SK-N-SH treated with all-trans-retinoic acid at 6 μM for 48 hours (cell line): ENCODE results near the gene VRK2.

Experiments used
- ATAC-seq: fragments of 200-7000 bp; cut with Tn5 transposase; 3 replicates; pipeline ENCODE4 v1.9.1; 2020; ENCODE audit warnings: mild to moderate bottlenecking, moderate library complexity
- ARNTL ChIP-seq: fragments of 450-650 bp; formaldehyde crosslinking; IDR thresholded peaks from 2 replicates; pipeline ENCODE4 v1.5.0; 2020; ENCODE audit warnings: low read depth, mild to moderate bottlenecking, moderate library complexity, borderline replicate concordance
- BACH2 ChIP-seq: fragments of 250-450 bp; sonication (Bioruptor Pico); IDR thresholded peaks from 2 replicates; pipeline ENCODE4 v1.9.0; 2021; ENCODE audit warnings: mild to moderate bottlenecking, borderline replicate concordance
- CREB5 ChIP-seq: fragments of 250-450 bp; sonication (Bioruptor Pico); IDR thresholded peaks from 2 replicates; pipeline ENCODE4 v1.5.1; 2020; ENCODE audit warnings: low read depth, mild to moderate bottlenecking, moderate library complexity
- CSDC2 ChIP-seq: fragments of 250-450 bp; sonication (Bioruptor Pico); IDR thresholded peaks from 2 replicates; pipeline ENCODE4 v1.5.0; 2020; ENCODE audit warnings: mild to moderate bottlenecking, moderate library complexity
- CSRNP3 ChIP-seq: fragments of 250-450 bp; sonication (Bioruptor Pico); IDR thresholded peaks from 2 replicates; pipeline ENCODE4 v1.5.1; 2021; ENCODE audit warnings: mild to moderate bottlenecking, moderate library complexity
- ESRRG ChIP-seq: fragments of 250-450 bp; sonication (Bioruptor Pico); IDR thresholded peaks from 2 replicates; pipeline ENCODE4 v1.6.1; 2021; ENCODE audit warnings: mild to moderate bottlenecking
- GLIS3 ChIP-seq: fragments of 250-450 bp; sonication (Bioruptor Pico); IDR thresholded peaks from 2 replicates; pipeline ENCODE4 v1.5.0; 2020; ENCODE audit warnings: mild to moderate bottlenecking, moderate library complexity
- ISL1 ChIP-seq: fragments of 250-450 bp; sonication (Bioruptor Pico); IDR thresholded peaks from 2 replicates; pipeline ENCODE4 v2.1.2; 2022; ENCODE audit warnings: mild to moderate bottlenecking, moderate library complexity
- OSR1 ChIP-seq: fragments of 250-450 bp; sonication (Bioruptor Pico); IDR thresholded peaks from 2 replicates; pipeline ENCODE4 v1.8.0; 2022; ENCODE audit warnings: moderate library complexity, mild to moderate bottlenecking, inconsistent platforms
- PATZ1 ChIP-seq: fragments of 250-450 bp; sonication (Bioruptor Pico); IDR thresholded peaks from 2 replicates; pipeline ENCODE4 v1.8.0; 2020; ENCODE audit warnings: mild to moderate bottlenecking, moderate library complexity, borderline replicate concordance
- POU6F1 ChIP-seq: fragments of 250-450 bp; sonication (Bioruptor Pico); IDR thresholded peaks from 2 replicates; pipeline ENCODE4 v1.8.0; 2021; ENCODE audit warnings: low read depth, mild to moderate bottlenecking, moderate library complexity, borderline replicate concordance
- PPARA ChIP-seq: fragments of 250-450 bp; sonication (Bioruptor Pico); IDR thresholded peaks from 2 replicates; pipeline ENCODE4 v1.5.0; 2020; ENCODE audit warnings: mild to moderate bottlenecking, borderline replicate concordance
- RARB ChIP-seq: fragments of 250-450 bp; sonication (Bioruptor Pico); IDR thresholded peaks from 2 replicates; pipeline ENCODE4 v1.8.0; 2021; ENCODE audit warnings: mild to moderate bottlenecking, moderate library complexity
- SNAI2 ChIP-seq: fragments of 250-450 bp; sonication (Bioruptor Pico); IDR thresholded peaks from 2 replicates; pipeline ENCODE4 v1.5.0; 2020; ENCODE audit warnings: mild to moderate bottlenecking, moderate library complexity
- TCF4 ChIP-seq: fragments of 250-450 bp; sonication (Bioruptor Pico); IDR thresholded peaks from 2 replicates; pipeline ENCODE4 v1.8.0; 2021; ENCODE audit warnings: mild to moderate bottlenecking, moderate library complexity, borderline replicate concordance
- TOX ChIP-seq: fragments of 250-450 bp; sonication (Bioruptor Pico); IDR thresholded peaks from 2 replicates; pipeline ENCODE4 v1.8.0; 2021; ENCODE audit warnings: mild to moderate bottlenecking, moderate library complexity, borderline replicate concordance
- TSHZ2 ChIP-seq: fragments of 250-450 bp; sonication (Bioruptor Pico); IDR thresholded peaks from 2 replicates; pipeline ENCODE4 v1.5.0; 2020; ENCODE audit warnings: mild to moderate bottlenecking, moderate library complexity
- ZC3H10 ChIP-seq: fragments of 250-450 bp; sonication (Bioruptor Pico); IDR thresholded peaks from 2 replicates; pipeline ENCODE4 v1.5.1; 2021; ENCODE audit warnings: mild to moderate bottlenecking, moderate library complexity
- ZFP3 ChIP-seq: fragments of 250-450 bp; sonication (Bioruptor Pico); IDR thresholded peaks from 2 replicates; pipeline ENCODE4 v1.5.0; 2020; ENCODE audit warnings: mild to moderate bottlenecking, moderate library complexity
- ZFP30 ChIP-seq: fragments of 450-650 bp; formaldehyde crosslinking; IDR thresholded peaks from 2 replicates; pipeline ENCODE4 v1.5.0; 2022; ENCODE audit warnings: mild to moderate bottlenecking, moderate library complexity
- ZNF565 ChIP-seq: fragments of 450-650 bp; formaldehyde crosslinking; conservative IDR thresholded peaks from 2 replicates; pipeline ENCODE4 v1.5.0; 2020; ENCODE audit warnings: low read depth, mild to moderate bottlenecking, moderate library complexity
- ZNF70 ChIP-seq: fragments of 450-650 bp; formaldehyde crosslinking; IDR thresholded peaks from 2 replicates; pipeline ENCODE4 v1.5.0; 2020; ENCODE audit warnings: mild to moderate bottlenecking, moderate library complexity
- ZNF8 ChIP-seq: fragments of 450-650 bp; formaldehyde crosslinking; IDR thresholded peaks from 2 replicates; pipeline ENCODE4 v1.5.0; 2020; ENCODE audit warnings: mild to moderate bottlenecking, moderate library complexity

VRK2 gene

GRCh38 chr2:58056192-58056916 is 9.7 kb downstream of the VRK2 start:
- no peak for ATAC-seq
- TF ChIP-seq CSRNP3 (CRISPR knock-in tag), result no peak
- TF ChIP-seq TCF4 (CRISPR knock-in tag), result no peak
- TF ChIP-seq ZNF565 (CRISPR knock-in tag), result no peak
- TF ChIP-seq OSR1 (CRISPR knock-in tag), result no peak
- no peak for TF ChIP-seq GLIS3
- no peak for TF ChIP-seq ESRRG (CRISPR knock-in tag)
- TF ChIP-seq RARB (CRISPR knock-in tag), result no peak
- no peak for TF ChIP-seq POU6F1 (CRISPR knock-in tag)
- TF ChIP-seq BACH2, result no peak
- no peak for TF ChIP-seq ZFP30
- no peak for TF ChIP-seq TSHZ2
- no peak for TF ChIP-seq CSDC2 (CRISPR knock-in tag)

- ATAC-seq, result no peak
- TF ChIP-seq ZFP3 (CRISPR knock-in tag) (no peak), OSR1 (CRISPR knock-in tag) (no peak), ZNF565 (CRISPR knock-in tag) (no peak), ARNTL (CRISPR knock-in tag) (no peak), BACH2 (no peak), ISL1 (CRISPR knock-in tag) (no peak), TOX (no peak), ZNF70 (CRISPR knock-in tag) (no peak), CSDC2 (CRISPR knock-in tag) (no peak), SNAI2 (CRISPR knock-in tag) (no peak), PATZ1 (CRISPR knock-in tag) (no peak), GLIS3 (no peak), CREB5 (no peak), ZC3H10 (CRISPR knock-in tag) (no peak), ESRRG (CRISPR knock-in tag) (no peak), ZNF8 (CRISPR knock-in tag) (no peak), PPARA (CRISPR knock-in tag) (no peak), POU6F1 (CRISPR knock-in tag) (no peak)
These were observed 11.3 kb downstream of the VRK2 start for GRCh38 chr2:58057707-58058530.
